ENCODE measurements around the gene RAPGEF4.

RAPGEF4 gene

DNA sequence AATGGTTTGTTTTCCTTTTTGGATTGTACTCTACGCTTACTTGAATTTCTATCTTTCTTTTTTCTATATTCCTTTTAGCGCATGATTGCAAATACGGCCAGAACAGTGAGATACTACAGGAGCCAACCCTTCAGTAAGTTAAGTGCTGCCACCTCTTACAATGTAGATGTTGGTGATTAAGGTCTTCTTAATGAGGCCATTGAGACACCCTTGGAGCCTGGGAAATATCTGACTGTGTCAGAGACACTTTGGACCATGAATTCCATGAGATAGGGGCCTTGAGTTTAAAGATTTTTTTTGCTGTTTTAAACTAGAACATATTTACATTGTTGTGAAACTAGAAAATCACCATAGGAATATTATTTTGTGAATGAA is 312.9 kb downstream of the RAPGEF4 start:
- DNase-seq: no peak

GRCh38 chr2:173048897-173049661 is 313.4 kb downstream of the RAPGEF4 start:
- peak; percentile 52 for DNase-seq

- no peak for DNase-seq
Observed at GRCh38 chr2:173049831-173050230, 314.2 kb downstream of the RAPGEF4 start.

GRCh38 chr2:173050684-173051083 is 315.0 kb downstream of the RAPGEF4 start:
- DNase-seq: no peak

DNA sequence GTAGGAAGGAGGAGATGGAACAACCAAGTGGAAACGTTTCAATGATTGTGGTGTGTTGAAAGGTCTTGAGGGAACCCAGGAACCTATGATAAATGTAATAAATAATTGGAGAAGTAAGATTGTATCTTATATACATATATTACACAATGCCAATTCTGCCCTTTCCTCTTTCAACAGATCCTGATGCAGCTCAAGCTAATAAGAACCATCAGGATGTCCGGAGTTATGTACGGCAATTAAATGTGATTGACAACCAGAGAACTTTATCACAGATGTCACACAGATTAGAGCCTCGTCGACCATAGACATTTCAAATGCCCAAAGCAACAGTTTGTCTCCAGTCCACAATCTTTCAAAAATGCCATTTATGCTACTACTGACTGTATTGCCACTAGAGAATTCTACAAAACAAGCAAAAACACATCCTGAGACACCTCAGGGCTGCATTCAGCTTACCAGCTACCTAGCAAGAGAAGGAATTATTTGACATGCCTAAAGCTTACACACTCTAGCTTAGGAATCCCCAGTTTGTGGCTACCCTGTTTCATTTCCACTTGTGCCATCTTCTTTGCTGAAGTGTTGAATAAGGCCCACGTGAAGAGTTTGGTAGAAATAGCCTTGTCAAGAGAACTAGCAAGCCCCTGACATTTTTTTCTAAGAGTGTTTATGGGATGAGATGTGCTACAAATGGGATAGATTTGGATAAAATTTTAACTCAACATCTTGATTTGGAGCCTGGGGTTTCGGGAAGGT is 316.0 kb downstream of the RAPGEF4 start:
- no peak for DNase-seq

DNA sequence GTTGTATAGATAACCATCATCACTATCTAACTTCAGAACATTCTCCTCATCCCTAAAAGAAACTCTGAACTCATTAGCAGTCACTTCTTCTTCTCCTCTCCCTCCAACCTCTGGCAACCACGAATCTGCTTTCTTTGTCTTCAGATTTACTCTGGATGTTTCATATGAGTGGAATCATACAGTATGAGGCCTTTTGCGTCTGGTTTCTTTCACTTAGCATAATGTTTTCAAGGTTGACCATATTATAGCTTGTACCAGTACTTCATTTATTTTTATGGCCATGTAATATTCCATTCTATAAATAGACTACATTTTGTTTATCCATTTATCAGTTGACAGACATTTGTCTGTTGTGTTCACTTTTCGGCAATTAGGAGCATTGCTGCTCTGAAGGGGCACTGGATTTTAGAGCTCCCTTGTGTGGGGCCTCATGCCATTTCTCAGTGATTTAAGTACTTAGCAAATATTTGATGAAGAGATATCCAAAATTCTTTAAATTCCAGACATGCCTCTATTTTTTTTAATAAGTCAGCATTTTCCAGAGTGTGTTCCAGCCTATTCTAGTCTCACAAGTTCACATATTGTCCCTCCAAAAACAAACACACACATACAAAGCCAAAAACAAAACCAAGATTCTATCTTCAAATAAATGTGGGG is 317.5 kb downstream of the RAPGEF4 start:
- DNase-seq: no peak

DNA sequence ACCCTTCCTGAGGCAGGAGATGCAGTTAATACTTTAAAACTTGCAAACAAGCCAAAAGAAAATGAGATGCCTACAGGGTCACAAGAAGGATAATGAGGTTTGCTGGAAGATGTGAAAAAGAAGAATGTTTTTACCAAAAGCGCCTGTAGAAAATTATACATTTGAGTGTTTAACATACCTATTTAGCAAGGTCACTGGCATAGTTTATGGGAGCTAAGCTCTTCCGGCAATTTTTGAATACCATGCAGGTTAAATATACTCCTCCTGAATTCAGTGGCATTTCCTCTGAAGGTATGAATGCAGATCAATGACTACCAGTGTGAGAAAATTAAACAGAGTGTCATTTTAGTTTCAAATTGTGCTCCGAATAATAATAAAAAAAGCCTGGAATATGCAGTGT is 318.8 kb downstream of the RAPGEF4 start:
- no peak for DNase-seq

DNA sequence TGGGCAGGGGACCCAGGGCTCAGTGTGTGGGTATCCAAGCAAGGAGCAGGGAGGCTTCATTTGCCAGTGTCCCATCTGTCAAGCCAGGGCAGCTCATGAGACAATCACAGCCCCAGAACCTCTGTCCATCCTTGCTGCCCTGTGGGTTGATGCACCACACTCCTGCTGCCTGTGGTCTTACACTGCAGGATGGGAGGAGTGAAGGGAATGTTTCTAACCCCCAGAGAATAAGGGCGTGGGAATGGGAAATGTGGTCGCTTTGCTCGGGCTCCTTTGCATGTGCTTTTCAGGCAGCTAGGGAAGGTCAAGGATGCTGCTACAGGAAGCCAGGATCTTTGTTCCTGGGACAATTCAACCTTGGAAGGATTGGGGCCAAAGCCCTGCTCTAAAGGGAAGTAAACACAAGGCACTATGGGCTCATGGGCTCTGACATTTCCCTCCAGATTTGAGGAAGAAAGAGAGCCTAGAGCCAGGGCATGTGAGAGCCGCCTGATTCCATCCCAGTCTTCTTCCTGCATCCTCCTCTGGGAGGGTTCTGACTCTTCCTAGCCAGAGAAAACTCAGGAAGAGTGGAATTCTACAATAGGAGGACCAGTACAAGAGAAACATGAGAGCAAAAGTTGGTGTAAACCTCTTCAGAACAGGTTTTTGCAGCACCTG is 321.2 kb downstream of the RAPGEF4 start:
- no peak for DNase-seq

DNA sequence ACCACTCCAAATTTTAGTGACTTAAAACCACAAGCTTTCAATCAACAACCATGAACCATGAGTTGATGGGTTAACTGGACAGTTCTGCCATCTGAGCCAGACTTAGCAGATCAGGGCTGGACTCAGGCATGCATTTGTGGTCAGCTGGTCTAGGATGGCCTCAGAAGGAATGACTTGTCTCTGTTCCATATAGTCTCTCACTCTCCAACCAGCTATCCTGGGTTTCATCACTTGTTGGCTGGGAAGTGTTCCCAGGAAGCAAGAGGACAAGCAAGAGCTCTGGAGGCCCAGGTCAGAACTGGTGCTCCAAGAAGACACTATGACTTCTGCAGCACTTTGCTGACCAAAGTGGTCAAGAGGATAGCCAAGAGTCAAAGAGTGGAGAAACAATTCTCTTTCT is 322.5 kb downstream of the RAPGEF4 start:
- DNase-seq: no peak

DNA sequence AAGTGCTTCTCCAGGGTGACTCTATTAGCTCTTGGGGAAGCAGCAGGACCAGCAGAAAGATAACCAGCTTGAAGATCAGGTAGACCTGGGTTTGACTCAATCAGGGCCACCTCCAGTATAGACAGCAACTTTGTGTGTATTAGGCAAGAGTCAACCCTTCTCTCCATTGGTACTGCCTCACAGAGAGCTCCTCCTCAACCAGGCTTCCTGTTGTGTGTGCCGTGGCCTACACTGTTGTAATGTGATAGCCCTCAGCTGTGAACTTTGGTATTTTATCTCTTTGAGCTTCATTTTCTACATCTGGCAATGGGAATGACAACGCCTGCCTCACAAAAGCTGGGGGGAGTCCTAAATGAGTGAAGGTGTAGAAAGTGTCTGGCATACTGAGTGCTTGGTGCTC is 323.0 kb downstream of the RAPGEF4 start:
- DNase-seq: no peak

- DNase-seq: no peak
Observed at GRCh38 chr2:173059292-173059691, 323.6 kb downstream of the RAPGEF4 start.

GRCh38 chr2:173059971-173060461 is 324.4 kb downstream of the RAPGEF4 start:
- no peak for DNase-seq

DNA sequence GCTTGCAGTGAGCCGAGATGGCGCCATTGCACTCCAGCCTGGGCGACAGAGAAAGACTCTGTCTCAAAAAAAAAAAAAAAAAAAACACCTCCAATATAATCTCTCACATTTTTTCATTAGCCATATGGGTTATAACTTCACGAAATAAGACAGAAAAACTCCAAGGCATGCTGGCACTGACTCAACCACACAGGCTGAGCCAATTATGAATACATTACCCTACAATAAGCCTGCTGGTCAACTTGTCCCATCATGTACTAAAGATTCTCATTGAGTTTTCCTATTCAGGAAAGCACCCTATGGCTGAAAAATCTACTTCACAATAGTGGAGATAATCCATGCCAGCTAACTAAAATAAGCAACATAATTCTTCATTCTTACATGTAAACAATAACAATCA is 327.2 kb downstream of the RAPGEF4 start:
- no peak for DNase-seq

GRCh38 chr2:173064151-173064805 is 328.6 kb downstream of the RAPGEF4 start:
- DNase-seq: no peak

DNA sequence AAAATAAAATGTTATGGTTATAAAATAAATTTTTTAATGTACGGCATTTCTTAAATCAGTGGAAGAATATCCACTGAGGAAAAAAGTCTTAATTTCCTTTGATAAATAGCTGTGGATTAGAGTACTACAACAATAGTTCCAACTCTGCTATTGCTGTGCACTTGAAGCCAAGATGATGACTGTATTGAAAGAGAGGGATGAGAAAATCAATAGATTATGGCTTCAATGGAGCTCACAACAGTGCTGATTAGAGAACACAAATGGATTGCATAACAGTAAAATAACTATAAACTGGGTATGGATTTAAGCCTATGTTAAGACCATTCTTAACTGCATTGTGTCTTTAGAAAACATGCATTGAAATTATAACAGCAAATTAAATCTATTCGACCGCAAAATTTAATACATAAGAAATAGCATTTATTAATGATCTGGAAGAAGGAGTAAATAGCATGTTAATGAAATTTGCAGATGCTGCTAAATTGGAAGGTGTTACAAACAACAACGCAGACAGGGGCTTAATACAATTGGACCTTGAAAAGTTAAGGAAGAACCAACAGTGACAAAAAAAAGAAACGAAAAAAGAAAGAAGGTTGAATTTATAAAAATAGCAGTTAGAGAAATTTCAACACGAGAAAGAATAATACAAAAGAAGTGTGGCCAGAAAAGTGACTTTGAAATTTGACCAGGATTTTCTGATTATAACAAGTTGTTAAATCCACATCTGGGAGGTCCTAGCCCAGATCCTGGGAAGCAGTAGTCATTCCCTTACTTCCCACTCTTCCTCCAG is 331.4 kb downstream of the RAPGEF4 start:
- no peak for DNase-seq

GRCh38 chr2:173075056-173075780 is 339.6 kb downstream of the RAPGEF4 start:
- DNase-seq: no peak

DNA sequence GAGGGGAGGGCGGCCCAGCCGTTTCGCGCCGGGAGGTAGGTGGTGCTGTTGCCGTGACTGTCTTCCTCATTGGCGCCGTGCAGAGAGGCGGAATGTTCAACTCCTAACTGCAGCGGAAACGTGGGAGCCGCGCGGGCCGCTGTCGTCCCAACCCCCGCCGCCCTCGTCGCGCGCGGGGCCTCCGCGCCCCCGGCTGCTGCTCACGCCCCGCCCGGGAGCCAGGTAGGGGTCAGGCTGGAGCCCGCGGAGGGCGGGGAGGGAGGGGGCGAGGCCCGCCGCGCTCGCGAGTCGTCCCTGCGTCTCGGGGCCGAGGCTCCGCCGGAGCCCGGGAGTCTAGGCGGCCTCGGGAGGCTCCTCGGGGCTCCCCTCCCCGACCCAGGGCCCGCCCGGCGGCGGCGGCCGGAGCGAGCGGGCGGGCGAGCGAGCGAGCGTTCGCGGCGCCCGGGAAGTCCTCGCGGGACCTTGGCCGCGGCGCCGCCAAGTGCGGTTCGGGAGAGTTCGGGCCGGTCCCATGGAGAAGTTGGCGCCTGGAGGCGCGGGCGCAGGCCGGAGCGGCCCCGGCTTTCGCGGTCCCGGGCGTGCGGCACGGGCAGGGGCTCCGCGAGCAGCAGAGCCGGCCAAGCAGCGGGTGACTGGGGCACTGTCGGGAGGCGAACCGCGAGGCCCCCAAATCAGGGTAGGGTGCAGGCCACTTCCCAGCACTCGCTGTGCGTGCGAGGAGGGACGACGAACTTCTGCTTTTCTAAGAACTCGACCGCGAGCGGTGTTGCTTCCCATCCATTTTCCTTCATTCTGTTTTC is 340.3 kb downstream of the RAPGEF4 start, which contains the start of gene MAP3K20:
Gene MAP3K20 (plus strand): TSS at position 66 of the 800 bp plus-strand sequence. CDS start 15,186 bp downstream, outside the sequence.
- DNase-seq: peak; percentile 12

DNA sequence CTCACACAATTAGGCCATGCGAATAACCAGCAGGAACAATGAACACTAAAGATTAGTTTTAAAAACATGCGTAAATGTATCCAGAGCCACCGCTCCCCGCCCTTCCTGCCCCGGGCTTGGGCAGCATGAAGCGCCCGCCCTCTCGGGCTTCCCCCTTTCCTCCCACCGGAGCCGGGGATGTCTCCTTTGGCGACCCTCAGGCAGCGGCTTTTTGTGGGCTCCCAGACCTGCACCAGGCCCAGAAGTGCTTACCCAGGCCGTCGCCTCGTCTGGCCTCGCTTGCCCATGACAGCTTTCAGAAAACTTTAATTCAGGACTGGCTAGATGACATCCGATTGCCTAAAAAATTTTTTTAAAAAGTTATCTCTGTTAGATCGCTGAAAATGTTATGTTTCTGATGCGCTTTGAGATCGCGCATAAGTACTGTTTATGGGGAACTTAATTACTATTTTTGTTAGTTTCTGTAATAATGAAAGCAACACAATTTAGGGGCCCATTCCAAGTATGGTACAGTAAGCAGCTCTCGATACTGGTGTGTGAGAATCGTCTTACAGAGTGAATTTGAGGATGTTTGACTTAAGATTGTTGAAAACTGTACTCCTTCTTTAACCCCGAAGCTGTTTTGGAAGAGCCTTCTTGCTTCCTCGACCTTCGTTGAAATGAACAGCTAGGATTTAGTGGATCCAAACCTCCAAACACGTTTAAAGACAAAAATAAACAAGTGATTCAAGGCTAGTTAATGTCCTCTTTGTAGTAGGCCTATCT is 341.1 kb downstream of the RAPGEF4 start:
- no peak for DNase-seq

- no peak for DNase-seq
Observed at GRCh38 chr2:173077506-173078177, 342.0 kb downstream of the RAPGEF4 start.
